Progenitor cell of endocrine pancreas (in vitro differentiated cells): ENCODE data around the gene LCN2. TPM values are rescaled to one million over a fixed set of nuclear protein-coding genes. Genes with fewer than 3 reads are reported as not detected.

ENCODE experiments used
- DNase-seq: peaks from one replicate; pipeline ENCODE4 v3.0.0; 2021; ENCODE audit warnings: low spot score; ENCODE audit not compliant: unreplicated experiment
- H3K27ac Mint-ChIP-seq: 2 replicates; pipeline ENCODE4 v1.8.0; 2021; ENCODE audit warnings: mild to moderate bottlenecking, moderate library complexity, mixed read lengths
- H3K27me3 Mint-ChIP-seq: 2 replicates; pipeline ENCODE4 v1.8.0; 2021; ENCODE audit warnings: mixed read lengths
- H3K36me3 Mint-ChIP-seq: 2 replicates; pipeline ENCODE4 v1.8.0; 2022; ENCODE audit warnings: mixed read lengths; ENCODE audit not compliant: insufficient read depth
- H3K4me1 Mint-ChIP-seq: 2 replicates; pipeline ENCODE4 v1.8.0; 2021; ENCODE audit warnings: low read depth, mixed read lengths
- H3K4me3 Mint-ChIP-seq: 2 replicates; pipeline ENCODE4 v1.8.0; 2021; ENCODE audit warnings: low read depth, mild to moderate bottlenecking, moderate library complexity, mixed read lengths
- H3K9me3 Mint-ChIP-seq: 2 replicates; pipeline ENCODE4 v1.8.0; 2021; ENCODE audit warnings: low read depth, mixed read lengths
- total RNA-seq: library from RNA; stranded (reverse); gene quantifications from 2 replicates; pipeline ENCODE4 v1.2.1, GENCODE V29; 2021
- TF ChIP-seq, protein P1 (sequence below): fragments of 200-600 bp; sonication (generic); IDR thresholded peaks from one replicate; pipeline ENCODE4 v1.5.0; 2021; ENCODE audit warnings: antibody characterized with exemption, mild to moderate bottlenecking; ENCODE audit not compliant: unreplicated experiment

Gene LCN2
- total RNA-seq, 1 donor from 2014 or later, result not detected

DNA sequence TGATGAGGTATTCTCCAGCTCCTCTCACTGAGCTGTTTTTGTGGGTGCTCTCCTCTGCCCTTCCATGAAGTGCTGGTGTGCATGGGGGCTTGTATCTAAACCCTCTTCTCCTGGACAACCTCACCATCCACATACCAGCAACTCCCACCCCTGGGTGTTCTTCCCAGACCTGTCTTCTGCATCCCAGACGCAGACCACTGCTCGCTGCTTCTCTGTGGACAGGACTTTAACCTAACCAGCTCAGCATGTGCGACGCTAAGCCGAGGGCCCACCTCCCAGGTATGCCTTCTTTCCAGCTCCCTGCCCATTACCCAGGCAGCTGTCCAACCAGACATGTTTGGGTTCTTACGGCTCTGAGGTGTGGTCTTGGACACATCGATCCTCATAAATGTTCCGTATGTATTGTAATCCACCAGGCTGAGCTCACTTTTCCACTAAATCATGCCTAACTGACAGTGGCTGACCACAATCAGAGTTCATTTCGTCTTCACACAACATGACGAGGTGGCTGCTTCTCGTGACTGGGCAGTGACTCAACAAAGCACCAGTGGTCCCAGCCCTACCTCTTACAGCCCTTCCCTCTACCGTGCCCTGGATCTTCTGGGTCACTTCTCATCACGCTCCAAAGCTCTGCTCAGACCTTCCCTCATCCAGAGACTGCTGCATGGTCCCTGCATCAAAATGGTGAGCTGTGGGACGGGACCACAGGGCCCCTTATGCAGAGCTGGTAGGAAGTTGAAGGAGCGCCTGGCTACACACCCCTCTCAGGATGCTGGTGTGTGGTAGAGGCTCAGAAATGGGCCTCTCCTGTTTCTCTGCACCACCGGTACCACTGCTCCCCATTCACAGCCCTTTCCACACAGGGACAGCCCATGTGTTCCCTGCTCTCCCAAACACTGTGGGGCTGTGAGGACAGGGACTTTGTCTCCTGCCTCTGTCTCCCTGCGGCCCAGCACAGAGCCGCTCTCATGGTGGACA is 12.1 kb upstream of the LCN2 start:
- TF ChIP-seq, protein P1, sequence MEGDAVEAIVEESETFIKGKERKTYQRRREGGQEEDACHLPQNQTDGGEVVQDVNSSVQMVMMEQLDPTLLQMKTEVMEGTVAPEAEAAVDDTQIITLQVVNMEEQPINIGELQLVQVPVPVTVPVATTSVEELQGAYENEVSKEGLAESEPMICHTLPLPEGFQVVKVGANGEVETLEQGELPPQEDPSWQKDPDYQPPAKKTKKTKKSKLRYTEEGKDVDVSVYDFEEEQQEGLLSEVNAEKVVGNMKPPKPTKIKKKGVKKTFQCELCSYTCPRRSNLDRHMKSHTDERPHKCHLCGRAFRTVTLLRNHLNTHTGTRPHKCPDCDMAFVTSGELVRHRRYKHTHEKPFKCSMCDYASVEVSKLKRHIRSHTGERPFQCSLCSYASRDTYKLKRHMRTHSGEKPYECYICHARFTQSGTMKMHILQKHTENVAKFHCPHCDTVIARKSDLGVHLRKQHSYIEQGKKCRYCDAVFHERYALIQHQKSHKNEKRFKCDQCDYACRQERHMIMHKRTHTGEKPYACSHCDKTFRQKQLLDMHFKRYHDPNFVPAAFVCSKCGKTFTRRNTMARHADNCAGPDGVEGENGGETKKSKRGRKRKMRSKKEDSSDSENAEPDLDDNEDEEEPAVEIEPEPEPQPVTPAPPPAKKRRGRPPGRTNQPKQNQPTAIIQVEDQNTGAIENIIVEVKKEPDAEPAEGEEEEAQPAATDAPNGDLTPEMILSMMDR, result no peak
- no peak overlapping the region for H3K4me3 Mint-ChIP-seq
- H3K36me3 Mint-ChIP-seq, result no peaks in the 10 kb centered on the region
- DNase-seq, result no peak
- H3K9me3 Mint-ChIP-seq, result no peaks in the 10 kb centered on the region
- no peak overlapping the region for H3K27ac Mint-ChIP-seq
- peaks cover 13% of the 10 kb centered on the region for H3K27me3 Mint-ChIP-seq
- H3K4me1 Mint-ChIP-seq, result peaks cover 10% of the 10 kb centered on the region

GRCh38 chr9:128138001-128138400 is 11.3 kb upstream of the LCN2 start:
- no peak for DNase-seq
- Mint-ChIP-seq H3K27ac (no peak overlapping the region), H3K36me3 (no peaks in the 10 kb centered on the region), H3K9me3 (no peaks in the 10 kb centered on the region), H3K27me3 (peaks cover 13% of the 10 kb centered on the region), H3K4me1 (peaks cover 2% of the 10 kb centered on the region), H3K4me3 (no peak overlapping the region)
- TF ChIP-seq, protein P1, result no peak

DNA sequence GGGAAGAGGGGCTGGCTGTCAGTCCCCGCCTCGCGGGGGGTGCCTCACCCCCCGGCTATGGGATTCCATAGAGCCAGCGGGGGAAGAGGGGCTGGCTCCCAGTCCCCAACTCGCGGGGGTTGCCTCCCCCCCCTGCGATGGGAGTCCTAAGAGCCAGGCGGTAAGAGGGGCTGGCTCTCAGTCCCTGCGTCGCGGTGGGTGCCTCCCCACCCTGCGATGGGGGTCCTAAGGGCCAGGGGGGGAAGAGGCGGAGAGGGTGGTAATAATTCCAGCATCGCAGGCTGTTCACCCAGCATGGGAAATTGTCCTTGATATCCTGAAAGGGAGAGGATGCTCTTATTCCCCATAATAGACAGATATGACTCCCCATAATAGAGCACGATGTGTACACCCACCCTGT is 9.6 kb upstream of the LCN2 start:
- DNase-seq, result no peak
- no peak overlapping the region for H3K27ac Mint-ChIP-seq
- TF ChIP-seq, protein P1, result no peak
- peaks cover 12% of the 10 kb centered on the region for H3K27me3 Mint-ChIP-seq
- no peaks in the 10 kb centered on the region for H3K4me1 Mint-ChIP-seq
- H3K4me3 Mint-ChIP-seq, result no peak overlapping the region
- no peaks in the 10 kb centered on the region for H3K9me3 Mint-ChIP-seq
- no peaks in the 10 kb centered on the region for H3K36me3 Mint-ChIP-seq

- H3K27me3 Mint-ChIP-seq, result peaks cover 11% of the 10 kb centered on the region
- no peaks in the 10 kb centered on the region for H3K9me3 Mint-ChIP-seq
- no peaks in the 10 kb centered on the region for H3K4me1 Mint-ChIP-seq
- TF ChIP-seq, protein P1, result no peak
- no peaks in the 10 kb centered on the region for H3K36me3 Mint-ChIP-seq
- no peak overlapping the region for H3K27ac Mint-ChIP-seq
- H3K4me3 Mint-ChIP-seq, result no peak overlapping the region
- DNase-seq, result no peak
Measured at GRCh38 chr9:128141604-128142003, 7.6 kb upstream of the LCN2 start.

DNA sequence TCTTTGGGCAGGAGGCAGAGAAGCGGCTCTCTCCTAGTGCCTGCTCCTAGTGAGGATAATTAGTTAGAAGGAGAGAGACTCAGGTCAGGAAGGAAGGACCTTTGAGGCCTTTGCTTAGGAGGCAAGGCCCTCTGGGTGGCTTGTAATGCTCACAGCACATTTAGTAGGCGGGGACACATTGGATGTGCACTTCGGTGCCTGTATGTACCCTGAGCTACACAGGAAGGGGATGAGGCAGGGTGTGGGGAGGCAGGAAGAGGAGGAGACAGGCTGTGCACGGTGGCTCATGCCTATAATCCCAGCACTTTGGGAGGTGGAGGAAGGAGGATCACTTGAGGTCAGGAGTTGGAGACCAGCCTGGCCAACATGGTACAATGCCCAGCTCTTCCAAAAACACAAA is 7.2 kb upstream of the LCN2 start:
- TF ChIP-seq, protein P1, result no peak
- no peaks in the 10 kb centered on the region for H3K36me3 Mint-ChIP-seq
- no peak for DNase-seq
- no peak overlapping the region for H3K4me3 Mint-ChIP-seq
- H3K9me3 Mint-ChIP-seq, result no peaks in the 10 kb centered on the region
- no peaks in the 10 kb centered on the region for H3K4me1 Mint-ChIP-seq
- no peak overlapping the region for H3K27ac Mint-ChIP-seq
- H3K27me3 Mint-ChIP-seq, result peaks cover 11% of the 10 kb centered on the region
